ENCODE data around the gene SH3PXD2A.
"Not testable (repeated sequence)": the region's sequence is repeated elsewhere in the genome, so short reads cannot be mapped to it uniquely, and the experiment has no call there.

The SH3PXD2A gene

GRCh38 chr10:103763374-103764202, 91.8 kb downstream of the SH3PXD2A start:
- DNase-seq: no peak

GRCh38 chr10:103762916-103763315, 92.5 kb downstream of the SH3PXD2A start:
- no peak for DNase-seq

GRCh38 chr10:103762162-103762561, 93.2 kb downstream of the SH3PXD2A start:
- DNase-seq: no peak

- no peak for DNase-seq
Observed at GRCh38 chr10:103761075-103761920, 94.1 kb downstream of the SH3PXD2A start.

GRCh38 chr10:103760233-103760632, 95.1 kb downstream of the SH3PXD2A start:
- not testable (repeated sequence) for DNase-seq

GRCh38 chr10:103759100-103759781, 96.1 kb downstream of the SH3PXD2A start:
- no peak for DNase-seq

GRCh38 chr10:103758294-103758681, 97.1 kb downstream of the SH3PXD2A start:
- no peak for DNase-seq

- no peak for DNase-seq
Observed at GRCh38 chr10:103757531-103758293, 97.7 kb downstream of the SH3PXD2A start.

- no peak for DNase-seq
Observed at GRCh38 chr10:103756277-103756869, 99.0 kb downstream of the SH3PXD2A start.

- no peak for DNase-seq
Observed at GRCh38 chr10:103752680-103753248, 102.6 kb downstream of the SH3PXD2A start.

- no peak for DNase-seq
Observed at GRCh38 chr10:103751667-103752290, 103.6 kb downstream of the SH3PXD2A start.

GRCh38 chr10:103750836-103751235, 104.5 kb downstream of the SH3PXD2A start:
- DNase-seq: no peak

GRCh38 chr10:103749779-103750178, 105.6 kb downstream of the SH3PXD2A start:
- no peak for DNase-seq

- DNase-seq: no peak
Observed at GRCh38 chr10:103748020-103748419, 107.4 kb downstream of the SH3PXD2A start.

- no peak for DNase-seq
Observed at GRCh38 chr10:103747193-103747865, 108.0 kb downstream of the SH3PXD2A start.

GRCh38 chr10:103746598-103746997, 108.8 kb downstream of the SH3PXD2A start:
- no peak for DNase-seq

GRCh38 chr10:103745341-103746247, 109.8 kb downstream of the SH3PXD2A start:
- peak; percentile 15 for DNase-seq

- DNase-seq: no peak
Observed at GRCh38 chr10:103742824-103743223, 112.6 kb downstream of the SH3PXD2A start.

- no peak for DNase-seq
Observed at GRCh38 chr10:103740611-103741010, 114.8 kb downstream of the SH3PXD2A start.
